Stimulated activated CD8-positive, alpha-beta memory T cell treated with anti-CD3 and anti-CD28 coated beads, Interleukin-4, amount 100 ng/mL, for 24 hours (primary cell): ENCODE data around the gene NDUFC2.
"Not testable (repeated sequence)": the region's sequence is repeated elsewhere in the genome, so short reads cannot be mapped to it uniquely, and the experiment has no call there.

Experiments
- DNase-seq: peaks from one replicate; pipeline ENCODE4 v3.0.0-alpha.2; 2020; ENCODE audit warnings: low read depth

Gene NDUFC2

DNA sequence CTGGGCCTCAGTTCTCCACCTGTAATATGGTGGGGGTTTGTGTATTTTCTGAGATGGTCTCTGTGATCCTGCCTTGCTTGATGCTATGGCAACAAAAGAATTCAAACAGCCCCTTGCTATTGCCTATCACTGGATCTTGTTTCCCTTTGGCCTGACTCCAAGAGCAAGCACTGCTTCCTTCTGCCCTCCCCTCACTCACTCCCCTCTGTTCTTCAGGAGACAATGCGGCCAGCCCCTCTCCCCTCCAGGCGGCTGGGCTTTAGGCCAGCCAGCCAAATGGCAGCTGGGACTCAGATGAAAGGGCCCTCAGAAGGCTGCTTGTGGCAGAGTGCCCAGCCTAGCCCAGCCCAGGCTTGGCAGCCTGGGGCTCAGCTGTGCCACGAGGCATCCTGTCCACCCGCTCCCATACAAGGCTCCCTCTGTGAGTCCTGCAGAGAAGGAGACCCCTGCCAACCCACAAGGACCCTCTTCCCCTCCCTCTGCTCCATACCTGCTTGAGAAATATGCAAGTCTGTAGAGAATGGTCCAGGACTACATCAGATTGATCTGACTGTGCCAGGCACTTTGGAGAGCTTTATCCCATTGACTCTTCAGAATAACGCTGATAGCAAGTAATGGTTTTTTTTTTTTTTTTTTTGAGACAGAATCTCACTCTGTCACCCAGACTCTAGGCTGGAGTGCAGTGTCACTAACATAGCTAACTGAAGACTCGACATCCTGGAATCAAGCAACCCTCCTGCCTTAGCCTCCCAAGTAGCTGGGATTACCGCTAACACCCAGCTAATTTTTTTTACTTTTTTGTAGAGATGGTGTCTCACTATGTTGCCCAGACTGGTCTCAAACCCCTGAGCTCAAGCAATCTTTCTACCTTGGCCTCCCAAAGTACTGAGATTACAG is 49.0 kb downstream of the NDUFC2 start:
- no peak for DNase-seq

DNA sequence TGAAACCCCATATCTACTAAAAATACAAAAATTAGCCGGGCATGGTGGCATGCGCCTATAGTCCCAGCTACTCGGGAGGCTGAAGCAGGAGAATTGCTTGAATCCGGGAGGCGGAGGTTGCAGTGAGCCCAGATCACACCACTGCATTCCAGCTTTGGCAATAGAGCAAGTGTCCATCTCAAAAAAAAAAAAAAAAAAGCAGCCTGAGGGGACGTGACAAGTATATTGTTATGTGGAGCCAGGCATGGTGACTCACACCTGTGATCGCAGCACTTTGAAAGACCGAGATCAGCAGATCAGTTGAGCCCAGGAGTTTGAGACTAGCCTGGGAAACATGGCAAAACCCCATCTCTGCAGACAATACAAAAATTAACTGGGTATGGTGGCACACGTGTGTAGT is 51.2 kb downstream of the NDUFC2 start:
- DNase-seq, result not testable (repeated sequence)

DNA sequence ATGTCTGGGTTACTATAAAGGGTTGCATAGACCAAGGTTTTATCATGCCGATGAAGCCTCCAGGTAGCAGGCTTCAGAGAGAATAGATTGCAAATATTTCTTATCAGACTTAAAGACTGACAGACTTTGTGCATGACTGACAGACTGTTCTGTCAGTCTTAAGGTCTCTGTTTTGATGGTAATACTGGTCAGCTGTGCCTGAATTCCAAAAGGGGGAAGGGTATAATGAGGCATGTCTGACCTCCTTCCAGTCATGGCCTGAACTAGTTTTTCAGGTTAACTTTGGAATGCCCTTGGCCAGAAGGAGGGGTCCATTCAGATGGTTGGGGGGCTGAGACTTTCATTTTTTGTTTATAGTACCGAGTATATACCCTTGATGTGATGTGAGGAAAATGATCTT is 51.9 kb downstream of the NDUFC2 start:
- DNase-seq, result no peak

DNA sequence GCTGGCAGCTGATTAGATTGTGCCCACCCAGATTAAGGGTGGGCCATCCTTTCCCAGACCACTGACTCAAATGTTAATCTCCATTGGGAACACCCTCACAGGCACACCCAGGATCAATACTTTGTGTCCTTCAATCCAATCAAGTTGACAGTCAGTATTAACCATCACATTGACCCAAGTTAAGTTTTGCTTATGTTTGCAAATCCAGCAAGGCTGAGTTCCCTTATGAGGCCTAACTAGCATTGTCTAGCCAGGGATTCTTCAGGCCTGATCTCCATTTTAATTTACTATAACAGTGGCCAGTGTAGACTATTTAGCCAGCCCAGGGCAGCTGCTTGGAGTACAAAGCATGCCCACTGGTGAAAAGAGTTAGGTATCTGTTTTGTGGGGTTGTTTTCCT is 54.3 kb downstream of the NDUFC2 start:
- DNase-seq, result no peak

DNA sequence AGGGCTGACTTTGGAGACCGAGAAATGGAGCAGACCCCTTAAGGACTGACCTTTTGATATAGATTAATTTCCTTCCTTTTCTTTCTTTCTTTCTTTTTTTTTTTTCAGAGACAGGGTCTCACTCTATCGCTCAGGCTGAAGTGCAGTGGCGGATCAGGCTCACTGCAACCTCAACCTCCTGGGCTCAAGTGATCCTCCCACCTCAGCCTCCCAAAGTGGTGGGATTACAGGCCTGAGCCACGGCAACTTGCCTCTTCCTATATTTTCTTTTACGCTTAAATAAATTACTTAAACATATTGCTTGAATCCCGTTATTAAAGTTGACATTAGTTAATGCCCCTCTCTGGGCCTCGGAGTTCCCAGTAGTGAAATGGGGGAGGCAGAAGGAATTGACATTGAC is 56.2 kb downstream of the NDUFC2 start:
- DNase-seq, result no peak

DNA sequence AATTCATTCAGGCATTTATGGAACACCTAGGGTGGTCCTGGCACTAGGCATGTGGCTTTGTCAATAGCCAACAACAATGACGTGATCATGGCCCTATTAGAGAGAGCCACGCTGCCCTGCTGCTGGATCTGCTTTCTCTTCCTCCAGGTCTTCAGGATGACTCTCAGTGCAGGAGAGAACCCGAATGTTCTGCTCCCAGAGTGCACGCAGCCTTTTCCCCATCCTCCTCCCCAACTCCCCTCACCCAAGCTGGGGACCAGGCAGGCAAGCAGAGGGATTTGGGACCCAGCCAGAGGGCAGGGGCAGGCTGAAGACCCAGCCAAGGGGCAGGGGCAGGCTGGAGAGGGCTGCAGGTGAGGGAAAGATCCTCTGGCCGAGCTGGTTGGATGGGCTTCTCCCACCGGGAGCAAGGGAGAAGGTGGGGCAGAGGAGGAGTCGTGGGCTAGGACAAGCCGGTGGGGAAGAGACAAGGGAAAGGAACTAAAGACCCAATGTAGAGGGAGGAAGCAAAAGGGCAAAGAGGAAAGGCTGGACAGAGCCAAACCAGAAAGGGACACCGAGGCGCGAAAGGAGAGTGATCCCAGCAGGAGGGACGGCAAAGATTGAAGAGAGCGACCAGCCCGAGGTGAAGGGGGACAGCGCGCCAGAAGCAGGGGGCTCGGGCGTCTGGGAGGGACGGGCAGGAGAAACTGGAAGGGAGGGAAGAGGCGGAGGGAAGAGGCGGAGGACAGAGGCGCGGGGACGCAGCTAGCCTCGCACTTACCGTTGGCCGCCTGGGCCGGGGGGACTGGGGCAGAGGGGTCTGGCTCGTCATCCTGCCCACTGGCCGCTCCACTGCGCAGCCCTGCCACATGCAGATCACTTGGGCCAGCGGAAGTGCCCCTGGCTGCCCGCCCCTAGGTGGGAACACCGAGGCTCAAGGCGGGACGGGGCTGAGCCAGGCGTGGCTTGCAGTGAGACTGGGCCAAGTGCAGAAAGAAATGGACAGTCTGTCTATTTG is 57.0 kb downstream of the NDUFC2 start, which contains the start of gene KCTD14:
Gene KCTD14, minus strand, starts transcription at position 880 of the 1,000 bp plus-strand sequence. Its CDS starts 27 bp downstream, at position 853.
- DNase-seq, result no peak

DNA sequence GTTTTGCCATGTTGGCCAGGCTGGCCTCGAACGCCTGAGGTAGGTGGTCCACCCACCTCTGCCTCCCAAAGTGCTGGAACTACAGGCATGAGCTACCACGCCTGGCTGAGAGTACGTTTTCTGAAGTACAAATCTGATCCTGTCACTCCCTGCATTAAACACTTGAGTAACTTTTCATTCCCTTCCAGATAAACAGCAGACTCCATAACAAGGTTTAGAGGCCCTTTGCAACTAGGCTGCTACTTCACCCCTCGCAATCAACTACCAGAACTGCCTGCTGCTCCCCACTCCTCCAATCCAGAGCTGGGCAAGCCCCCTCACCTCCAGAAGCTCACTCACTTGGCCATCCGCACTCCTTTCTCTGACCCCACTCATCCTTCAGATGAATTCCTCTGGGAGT is 58.1 kb downstream of the NDUFC2 start:
- DNase-seq, result no peak

DNA sequence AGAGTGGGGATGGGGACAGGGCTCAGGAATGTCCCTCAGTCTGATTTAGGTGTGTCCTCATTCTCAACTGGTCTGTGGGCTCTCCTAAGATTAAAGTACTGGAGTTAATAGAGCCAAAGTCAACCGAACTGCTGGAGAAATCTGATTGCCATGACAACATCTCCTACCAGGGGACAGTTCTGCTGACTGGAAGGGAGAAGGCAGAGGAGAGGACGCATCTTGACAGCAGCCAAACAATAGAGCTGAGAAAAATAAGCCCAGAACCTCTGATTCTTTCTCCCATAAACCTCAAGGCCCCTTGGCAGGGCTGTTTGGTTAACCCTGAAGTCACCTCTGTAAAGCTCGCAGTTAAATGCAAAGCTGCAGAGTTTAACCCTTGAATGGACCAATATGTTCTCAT is 59.4 kb downstream of the NDUFC2 start:
- no peak for DNase-seq

DNA sequence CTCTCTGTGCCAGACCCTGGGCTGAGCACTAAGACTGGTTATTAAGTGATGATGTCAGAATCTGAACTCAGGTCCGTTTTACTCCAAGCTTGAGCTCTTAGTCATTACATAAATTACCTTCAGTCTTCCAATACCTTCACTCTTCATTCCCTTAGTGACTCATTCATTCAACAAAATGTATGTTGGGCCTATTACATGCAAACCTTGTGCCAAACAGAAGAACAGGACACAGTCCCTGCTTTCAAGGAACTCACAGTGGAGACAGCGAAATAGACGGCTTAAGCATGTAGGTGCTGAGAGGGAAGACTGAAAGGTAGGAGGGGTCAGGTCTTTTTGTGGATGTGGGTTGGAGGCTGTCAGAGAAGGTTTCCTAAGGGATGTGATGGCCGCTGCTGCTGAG is 59.9 kb downstream of the NDUFC2 start:
- no peak for DNase-seq
